Upper lobe of right lung (tissue), 1 donor: ENCODE results near the gene E2F2. TPM values are rescaled to one million over a fixed set of nuclear protein-coding genes. Genes with fewer than 3 reads are reported as not detected.
"Not testable (repeated sequence)": the region's sequence is repeated elsewhere in the genome, so short reads cannot be mapped to it uniquely, and the experiment has no call there.

ENCODE experiments used
- ATAC-seq: fragments of 200-7000 bp; cut with Tn5 transposase; one replicate; pipeline ENCODE4 v1.9.1; 2020; ENCODE audit warnings: mild to moderate bottlenecking, moderate library complexity
- DNase-seq: peaks from one replicate; pipeline ENCODE4 v3.0.0-alpha.2; 2020
- H3K27ac ChIP-seq: fragments of 200-600 bp; one replicate; pipeline ENCODE4 v1.8.0; 2022
- H3K27me3 ChIP-seq: fragments of 200-600 bp; one replicate; pipeline ENCODE4 v1.8.0; 2022; ENCODE audit warnings: mild to moderate bottlenecking
- H3K36me3 ChIP-seq: fragments of 200-600 bp; one replicate; pipeline ENCODE4 v1.8.0; 2022
- H3K4me1 ChIP-seq: fragments of 200-600 bp; one replicate; pipeline ENCODE4 v1.8.0; 2022
- H3K4me3 ChIP-seq: fragments of 200-600 bp; one replicate; pipeline ENCODE4 v1.8.0; 2022; ENCODE audit warnings: mild to moderate bottlenecking
- H3K9me3 ChIP-seq: fragments of 200-600 bp; one replicate; pipeline ENCODE4 v1.8.0; 2022
- intact Hi-C: fragments of 100-400 bp; cut with DNase I; formaldehyde crosslinking; loops from one replicate; pipeline ENCODE4 v1.11.0; 2022
- total RNA-seq: library from RNA; stranded (reverse); fragmentation: NEBNext Ultra II Directional; extraction: Animal tissue kit (Norgen Biotek cat#: 25700); gene quantifications from one replicate; pipeline ENCODE4 v1.2.1, GENCODE V29; 2021
- TF ChIP-seq, protein P1 (sequence below): fragments of 200-600 bp; IDR thresholded peaks from one replicate; pipeline ENCODE4 v1.8.0; 2022; ENCODE audit warnings: antibody characterized with exemption
- donor health status: DM: no; HTN: yes; CAD: no; lungs with severe emphysema.

E2F2 gene
- total RNA-seq, 1 donor from 2014 or later = 0.32 TPM

GRCh38 chr1:23505851-23506250 is 25.2 kb downstream of the E2F2 start:
- Histone ChIP-seq H3K27me3 (no peaks in the 10 kb centered on the region), H3K27ac (no peak overlapping the region), H3K4me3 (no peak overlapping the region), H3K4me1 (no peaks in the 10 kb centered on the region), H3K9me3 (no peaks in the 10 kb centered on the region), H3K36me3 (no peaks in the 10 kb centered on the region)
- no peak for ATAC-seq
- no peak for DNase-seq
- intact Hi-C loops = no loop called here
- TF ChIP-seq, protein P1, sequence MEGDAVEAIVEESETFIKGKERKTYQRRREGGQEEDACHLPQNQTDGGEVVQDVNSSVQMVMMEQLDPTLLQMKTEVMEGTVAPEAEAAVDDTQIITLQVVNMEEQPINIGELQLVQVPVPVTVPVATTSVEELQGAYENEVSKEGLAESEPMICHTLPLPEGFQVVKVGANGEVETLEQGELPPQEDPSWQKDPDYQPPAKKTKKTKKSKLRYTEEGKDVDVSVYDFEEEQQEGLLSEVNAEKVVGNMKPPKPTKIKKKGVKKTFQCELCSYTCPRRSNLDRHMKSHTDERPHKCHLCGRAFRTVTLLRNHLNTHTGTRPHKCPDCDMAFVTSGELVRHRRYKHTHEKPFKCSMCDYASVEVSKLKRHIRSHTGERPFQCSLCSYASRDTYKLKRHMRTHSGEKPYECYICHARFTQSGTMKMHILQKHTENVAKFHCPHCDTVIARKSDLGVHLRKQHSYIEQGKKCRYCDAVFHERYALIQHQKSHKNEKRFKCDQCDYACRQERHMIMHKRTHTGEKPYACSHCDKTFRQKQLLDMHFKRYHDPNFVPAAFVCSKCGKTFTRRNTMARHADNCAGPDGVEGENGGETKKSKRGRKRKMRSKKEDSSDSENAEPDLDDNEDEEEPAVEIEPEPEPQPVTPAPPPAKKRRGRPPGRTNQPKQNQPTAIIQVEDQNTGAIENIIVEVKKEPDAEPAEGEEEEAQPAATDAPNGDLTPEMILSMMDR = no peak

GRCh38 chr1:23504156-23504555 is 26.9 kb downstream of the E2F2 start:
- H3K4me3 ChIP-seq, H3K4me1 ChIP-seq, H3K27me3 ChIP-seq, H3K9me3 ChIP-seq, intact Hi-C loops, H3K27ac ChIP-seq, DNase-seq, ATAC-seq, H3K36me3 ChIP-seq: not testable (repeated sequence)

DNA sequence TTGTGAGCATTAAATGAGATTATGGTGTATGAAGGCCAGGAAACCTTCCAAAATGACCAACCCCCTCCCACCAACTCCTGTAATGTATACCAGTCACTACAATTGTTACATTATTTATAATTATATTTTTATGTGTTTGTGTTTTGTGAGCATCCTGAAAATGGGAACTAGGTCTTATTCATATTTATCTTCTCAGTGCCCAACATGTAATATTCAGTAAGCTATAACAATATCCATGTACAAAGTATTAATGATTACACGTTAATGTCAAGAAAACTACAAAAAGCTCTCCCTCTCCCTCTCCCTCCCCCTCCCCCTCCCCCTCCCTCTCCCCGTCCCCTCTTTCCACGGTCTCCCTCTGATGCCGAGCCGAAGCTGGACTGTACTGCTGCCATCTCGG is 28.1 kb downstream of the E2F2 start:
- Histone ChIP-seq H3K9me3 (no peaks in the 10 kb centered on the region), H3K27ac (no peak overlapping the region), H3K27me3 (no peaks in the 10 kb centered on the region), H3K4me1 (no peaks in the 10 kb centered on the region), H3K36me3 (no peaks in the 10 kb centered on the region), H3K4me3 (no peak overlapping the region)
- DNase-seq (no peak), ATAC-seq (no peak)
- TF ChIP-seq, protein P1 = no peak
- intact Hi-C loops = no loop called here

DNA sequence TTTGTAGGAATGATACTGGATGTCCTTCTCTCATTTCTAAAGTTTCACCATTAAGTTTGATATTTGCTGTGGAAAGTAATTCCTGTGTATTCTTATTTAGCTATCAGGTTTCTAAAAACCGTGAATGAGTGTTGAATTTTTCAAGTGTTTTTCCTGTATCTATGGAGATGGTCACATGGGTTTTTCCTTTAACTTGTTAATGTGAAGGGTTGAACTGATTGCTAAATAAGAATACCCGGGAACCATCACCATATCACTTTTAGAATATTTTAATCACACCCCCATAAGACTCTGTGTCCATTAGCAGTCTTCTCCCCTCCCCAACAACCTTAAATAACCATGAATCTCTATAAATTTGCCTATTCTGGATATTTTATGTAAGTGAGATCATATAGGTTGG is 30.6 kb downstream of the E2F2 start:
- no peak overlapping the region for H3K4me3 ChIP-seq
- intact Hi-C loops = no loop called here
- H3K27ac ChIP-seq = no peak overlapping the region
- no peaks in the 10 kb centered on the region for H3K27me3 ChIP-seq
- TF ChIP-seq, protein P1 = no peak
- no peak for DNase-seq
- H3K4me1 ChIP-seq = peaks cover 6% of the 10 kb centered on the region
- no peaks in the 10 kb centered on the region for H3K9me3 ChIP-seq
- no peak for ATAC-seq
- no peaks in the 10 kb centered on the region for H3K36me3 ChIP-seq

DNA sequence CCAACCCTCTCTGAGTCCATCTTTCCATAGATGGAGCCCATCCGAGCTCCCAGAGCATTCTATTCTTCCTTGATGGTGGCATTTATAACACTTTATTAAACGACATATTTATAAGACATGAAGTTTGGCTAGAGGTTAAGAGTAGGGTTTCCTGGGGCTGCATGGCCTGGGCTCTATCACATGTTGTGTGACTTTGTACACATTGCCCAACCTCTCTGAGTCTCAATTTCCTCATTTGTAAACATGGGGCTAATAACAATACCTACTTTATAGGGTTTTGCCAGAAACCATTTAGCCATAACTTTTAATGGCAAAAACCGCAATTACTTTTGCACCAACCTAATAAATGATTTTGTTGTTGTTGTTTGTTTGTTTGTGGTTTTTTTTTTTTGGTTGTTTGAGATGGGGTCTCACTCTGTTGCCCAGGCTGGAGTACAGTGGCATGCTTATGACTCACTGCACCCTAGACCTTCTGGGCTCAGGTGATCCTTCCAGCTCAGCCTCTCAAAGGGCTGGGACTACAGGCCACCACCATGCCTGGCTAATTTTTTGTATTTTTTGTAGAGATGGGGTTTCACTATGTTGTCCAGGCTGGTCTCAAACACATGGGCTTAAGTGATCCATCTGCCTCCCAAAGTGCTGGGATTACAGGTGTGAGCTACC is 33.1 kb downstream of the E2F2 start:
- Histone ChIP-seq H3K9me3 (no peaks in the 10 kb centered on the region), H3K27me3 (no peaks in the 10 kb centered on the region), H3K4me1 (peaks cover 6% of the 10 kb centered on the region), H3K4me3 (no peak overlapping the region), H3K36me3 (no peaks in the 10 kb centered on the region), H3K27ac (no peak overlapping the region)
- TF ChIP-seq, protein P1 = no peak
- no peak for DNase-seq
- intact Hi-C loops = loop anchor here (5.0 kb wide), 1 partner anchor 44 kb away; no protein-coding TSS in a partner anchor
- peak; percentile 78 for ATAC-seq

DNA sequence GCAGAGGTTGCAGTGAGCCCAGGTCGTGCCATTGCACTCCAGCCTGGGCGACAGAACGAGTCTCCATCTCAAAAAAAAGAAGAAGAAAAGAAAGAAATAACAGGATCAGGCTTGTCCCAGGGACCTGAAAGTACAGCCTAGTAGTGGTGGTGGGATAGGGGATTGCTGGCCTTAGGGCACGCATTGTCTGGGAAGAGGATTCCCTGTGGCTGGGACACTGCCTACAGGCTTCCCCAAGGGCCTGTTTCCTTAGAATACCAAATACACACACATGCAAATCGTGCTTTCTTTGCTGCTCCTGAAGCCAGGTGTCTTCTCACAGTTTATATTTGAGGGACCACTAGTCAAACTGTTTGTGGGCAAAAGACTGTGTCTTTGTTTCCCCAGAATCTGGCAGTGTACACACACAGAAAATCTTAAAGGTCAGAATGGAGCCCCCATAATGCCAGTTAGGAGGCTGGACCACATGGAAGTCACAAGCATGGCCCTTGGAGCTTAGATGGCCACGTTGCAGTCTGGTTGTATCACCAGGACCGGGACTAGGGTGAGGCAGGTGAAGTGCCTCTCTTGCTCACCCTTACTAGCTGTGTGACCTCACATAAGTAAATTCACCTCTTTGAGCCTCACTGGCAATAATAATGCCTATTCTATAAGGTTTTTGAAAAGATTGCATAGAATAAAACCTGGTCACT is 34.4 kb downstream of the E2F2 start:
- Histone ChIP-seq H3K4me3 (no peak overlapping the region), H3K4me1 (peaks cover 6% of the 10 kb centered on the region), H3K27ac (no peak overlapping the region), H3K27me3 (no peaks in the 10 kb centered on the region), H3K9me3 (no peaks in the 10 kb centered on the region), H3K36me3 (no peaks in the 10 kb centered on the region)
- intact Hi-C loops = loop anchor here (5.0 kb wide), 1 partner anchor 46 kb away; no protein-coding TSS in a partner anchor
- DNase-seq (no peak), ATAC-seq (peak; percentile 5)
- TF ChIP-seq, protein P1 = no peak

GRCh38 chr1:23494836-23495235 is 36.2 kb downstream of the E2F2 start:
- H3K4me1 ChIP-seq, DNase-seq, ATAC-seq, H3K36me3 ChIP-seq, H3K27me3 ChIP-seq, H3K9me3 ChIP-seq, H3K27ac ChIP-seq, H3K4me3 ChIP-seq: not testable (repeated sequence)
- intact Hi-C loops = loop anchor here (5.0 kb wide), 1 partner anchor 47 kb away; no protein-coding TSS in a partner anchor

DNA sequence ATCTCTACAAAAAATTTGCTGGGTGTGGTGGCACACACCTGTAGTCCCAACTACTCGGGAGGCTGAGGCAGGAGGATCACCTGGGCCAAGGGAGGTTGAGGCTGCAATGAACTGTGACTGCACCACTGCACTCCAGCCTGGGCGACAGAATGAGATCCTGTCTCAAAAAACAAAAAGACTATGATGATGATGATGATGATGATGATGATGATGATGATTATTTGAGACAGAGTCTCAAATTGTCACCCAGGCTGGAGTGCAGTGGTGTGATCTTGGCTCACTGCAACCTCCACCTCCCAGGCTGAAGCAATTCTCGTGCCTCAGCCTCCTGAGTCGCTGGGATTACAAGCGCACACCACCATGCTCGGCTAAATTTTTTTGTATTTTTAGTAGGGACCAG is 38.3 kb downstream of the E2F2 start:
- H3K4me1 ChIP-seq, H3K27me3 ChIP-seq, intact Hi-C loops, ATAC-seq, DNase-seq, H3K36me3 ChIP-seq, H3K27ac ChIP-seq, H3K9me3 ChIP-seq, H3K4me3 ChIP-seq: not testable (repeated sequence)
